ENCODE results near the gene WNT9B.

GRCh38 chr17:46818316-46818928 is 33.0 kb upstream of the WNT9B start, which contains the start of gene WNT3:
- no peak for TF ChIP-seq EZH2phosphoT487 (IDR thresholded peaks at IDR 0.05; ENCODE audit: borderline replicate concordance)
- TF ChIP-seq CTCF (conservative IDR thresholded peaks at IDR 0.05; ENCODE audit: low read length) = no peak
